ENCODE data around the gene C20orf202.

C20orf202 gene

GRCh38 chr20:1160496-1160895 is 42.8 kb upstream of the C20orf202 start:
- DNase-seq (ENCODE audit: low spot score) = no peak
- H3K27ac ChIP-seq (replicated peaks; ENCODE audit: low read length) = no peak overlapping the region
- peak overlapping the region; percentile 3 for H3K23ac ChIP-seq (ENCODE audit: low read depth, low read length, poor library complexity)
- H3K4ac ChIP-seq (ENCODE audit: low read length) = no peak overlapping the region
- H3K79me1 ChIP-seq (ENCODE audit: low read depth, low read length) = no peaks in the 10 kb centered on the region
- no peak overlapping the region for H3K14ac ChIP-seq (ENCODE audit: low read length)
- H2BK5ac ChIP-seq (ENCODE audit: low read length) = no peak overlapping the region
- H2BK120ac ChIP-seq (ENCODE audit: low read depth, low read length) = no peak overlapping the region
- H3K27me3 ChIP-seq (ENCODE audit: control insufficient read depth in 3 of 3, insufficient read depth in 3 of 3, low read depth in 1 of 3, low read length in 3 of 3) = no peaks in the 10 kb centered on the region
- no peak overlapping the region for H2BK12ac ChIP-seq (ENCODE audit: low read length)
- no peak overlapping the region for H4K91ac ChIP-seq (ENCODE audit: low read depth, low read length, poor library complexity)
- H2BK15ac ChIP-seq (ENCODE audit: low read length) = no peak overlapping the region
- H3K9me3 ChIP-seq (replicated peaks in 1 of 2; ENCODE audit: control insufficient read depth in 2 of 2, insufficient read depth in 1 of 2, low read depth in 1 of 2, low read length in 2 of 2) = no peaks in the 10 kb centered on the region
- H3K18ac ChIP-seq (ENCODE audit: low read length) = no peak overlapping the region
- H3K9ac ChIP-seq (ENCODE audit: low read depth, low read length, poor library complexity) = no peak overlapping the region
- no peaks in the 10 kb centered on the region for H3K4me1 ChIP-seq (ENCODE audit: control insufficient read depth in 2 of 2, insufficient read depth in 1 of 2, low read depth in 1 of 2, low read length in 2 of 2)
- peak overlapping the region in 1 of 2 donors; percentile 33 for H3K4me3 ChIP-seq (ENCODE audit: low read length in 2 of 2)
- no peak overlapping the region for H2AFZ ChIP-seq (ENCODE audit: low read length)
- H4K8ac ChIP-seq (ENCODE audit: low read depth, low read length) = no peak overlapping the region
- WGBS, 2 donors (ENCODE audit: extremely low coverage in 2 of 2, insufficient read length in 2 of 2, insufficient replicate concordance in 1 of 2) = no CpG with 5 or more reads among the region's 10 CpGs
- no peak overlapping the region for H3K4me2 ChIP-seq (ENCODE audit: insufficient read depth, low read length, poor library complexity, severe bottlenecking)
- H3K36me3 ChIP-seq (replicated peaks in 1 of 2; ENCODE audit: control insufficient read depth in 2 of 2, insufficient read depth in 2 of 2, low read length in 2 of 2) = peaks cover 35 to 83% of the 10 kb centered on the region in 2 donors
- no peak overlapping the region for H2AK5ac ChIP-seq (ENCODE audit: low read depth, low read length)

GRCh38 chr20:1160991-1161390 is 42.3 kb upstream of the C20orf202 start:
- H3K79me1 ChIP-seq (ENCODE audit: low read depth, low read length) = no peaks in the 10 kb centered on the region
- H3K4me2 ChIP-seq (ENCODE audit: insufficient read depth, low read length, poor library complexity, severe bottlenecking) = no peak overlapping the region
- no peak overlapping the region for H3K4ac ChIP-seq (ENCODE audit: low read length)
- DNase-seq (ENCODE audit: low spot score) = no peak
- no peak overlapping the region for H3K4me3 ChIP-seq (ENCODE audit: low read length in 2 of 2)
- H3K23ac ChIP-seq (ENCODE audit: low read depth, low read length, poor library complexity) = peak overlapping the region; percentile 3
- no peaks in the 10 kb centered on the region for H3K9me3 ChIP-seq (replicated peaks in 1 of 2; ENCODE audit: control insufficient read depth in 2 of 2, insufficient read depth in 1 of 2, low read depth in 1 of 2, low read length in 2 of 2)
- no peak overlapping the region for H4K8ac ChIP-seq (ENCODE audit: low read depth, low read length)
- no peaks in the 10 kb centered on the region for H3K4me1 ChIP-seq (ENCODE audit: control insufficient read depth in 2 of 2, insufficient read depth in 1 of 2, low read depth in 1 of 2, low read length in 2 of 2)
- no peak overlapping the region for H2BK120ac ChIP-seq (ENCODE audit: low read depth, low read length)
- WGBS, 2 donors (ENCODE audit: extremely low coverage in 2 of 2, insufficient read length in 2 of 2, insufficient replicate concordance in 1 of 2) = no CpG with 5 or more reads among the region's 12 CpGs
- no peak overlapping the region for H3K9ac ChIP-seq (ENCODE audit: low read depth, low read length, poor library complexity)
- H3K27ac ChIP-seq (replicated peaks; ENCODE audit: low read length) = no peak overlapping the region
- H4K91ac ChIP-seq (ENCODE audit: low read depth, low read length, poor library complexity) = no peak overlapping the region
- no peak overlapping the region for H2BK15ac ChIP-seq (ENCODE audit: low read length)
- H2BK12ac ChIP-seq (ENCODE audit: low read length) = no peak overlapping the region
- H3K14ac ChIP-seq (ENCODE audit: low read length) = no peak overlapping the region
- no peak overlapping the region for H2AFZ ChIP-seq (ENCODE audit: low read length)
- H2AK5ac ChIP-seq (ENCODE audit: low read depth, low read length) = no peak overlapping the region
- H3K18ac ChIP-seq (ENCODE audit: low read length) = no peak overlapping the region
- peaks cover 39 to 83% of the 10 kb centered on the region in 2 donors for H3K36me3 ChIP-seq (replicated peaks in 1 of 2; ENCODE audit: control insufficient read depth in 2 of 2, insufficient read depth in 2 of 2, low read length in 2 of 2)
- no peak overlapping the region for H2BK5ac ChIP-seq (ENCODE audit: low read length)
- H3K27me3 ChIP-seq (ENCODE audit: control insufficient read depth in 3 of 3, insufficient read depth in 3 of 3, low read depth in 1 of 3, low read length in 3 of 3) = no peaks in the 10 kb centered on the region

GRCh38 chr20:1163105-1163504 is 40.1 kb upstream of the C20orf202 start:
- Histone ChIP-seq H3K36me3 (replicated peaks in 1 of 2; ENCODE audit: control insufficient read depth in 2 of 2, insufficient read depth in 2 of 2, low read length in 2 of 2) (peaks cover 45 to 91% of the 10 kb centered on the region in 2 donors), H3K18ac (ENCODE audit: low read length) (no peak overlapping the region), H3K4ac (ENCODE audit: low read length) (no peak overlapping the region), H4K91ac (ENCODE audit: low read depth, low read length, poor library complexity) (no peak overlapping the region), H3K23ac (ENCODE audit: low read depth, low read length, poor library complexity) (peak overlapping the region; percentile 4), H2BK15ac (ENCODE audit: low read length) (no peak overlapping the region), H2AK5ac (ENCODE audit: low read depth, low read length) (no peak overlapping the region), H2BK120ac (ENCODE audit: low read depth, low read length) (no peak overlapping the region), H3K9me3 (replicated peaks in 1 of 2; ENCODE audit: control insufficient read depth in 2 of 2, insufficient read depth in 1 of 2, low read depth in 1 of 2, low read length in 2 of 2) (no peaks in the 10 kb centered on the region), H3K4me3 (ENCODE audit: low read length in 2 of 2) (no peak overlapping the region), H3K4me2 (ENCODE audit: insufficient read depth, low read length, poor library complexity, severe bottlenecking) (no peak overlapping the region), H3K27me3 (ENCODE audit: control insufficient read depth in 3 of 3, insufficient read depth in 3 of 3, low read depth in 1 of 3, low read length in 3 of 3) (no peaks in the 10 kb centered on the region), H2BK12ac (ENCODE audit: low read length) (no peak overlapping the region), H3K9ac (ENCODE audit: low read depth, low read length, poor library complexity) (peak overlapping the region; percentile 34), H4K8ac (ENCODE audit: low read depth, low read length) (no peak overlapping the region), H3K27ac (replicated peaks; ENCODE audit: low read length) (no peak overlapping the region), H2BK5ac (ENCODE audit: low read length) (no peak overlapping the region), H2AFZ (ENCODE audit: low read length) (no peak overlapping the region), H3K14ac (ENCODE audit: low read length) (no peak overlapping the region), H3K4me1 (ENCODE audit: control insufficient read depth in 2 of 2, insufficient read depth in 1 of 2, low read depth in 1 of 2, low read length in 2 of 2) (no peaks in the 10 kb centered on the region), H3K79me1 (ENCODE audit: low read depth, low read length) (no peaks in the 10 kb centered on the region)
- DNase-seq (ENCODE audit: low spot score) = no peak
- whole genome bisulfite sequencing, 2 donors (ENCODE audit: extremely low coverage in 2 of 2, insufficient read length in 2 of 2, insufficient replicate concordance in 1 of 2) = no CpG with 5 or more reads among the region's 6 CpGs

GRCh38 chr20:1163653-1164052 is 39.6 kb upstream of the C20orf202 start:
- Histone ChIP-seq H3K14ac (ENCODE audit: low read length) (no peak overlapping the region), H3K4me2 (ENCODE audit: insufficient read depth, low read length, poor library complexity, severe bottlenecking) (no peak overlapping the region), H3K4ac (ENCODE audit: low read length) (no peak overlapping the region), H4K91ac (ENCODE audit: low read depth, low read length, poor library complexity) (no peak overlapping the region), H2AFZ (ENCODE audit: low read length) (no peak overlapping the region), H2BK15ac (ENCODE audit: low read length) (no peak overlapping the region), H3K4me3 (ENCODE audit: low read length in 2 of 2) (no peak overlapping the region), H3K9ac (ENCODE audit: low read depth, low read length, poor library complexity) (no peak overlapping the region), H3K9me3 (replicated peaks in 1 of 2; ENCODE audit: control insufficient read depth in 2 of 2, insufficient read depth in 1 of 2, low read depth in 1 of 2, low read length in 2 of 2) (no peaks in the 10 kb centered on the region), H2BK120ac (ENCODE audit: low read depth, low read length) (no peak overlapping the region), H3K27me3 (ENCODE audit: control insufficient read depth in 3 of 3, insufficient read depth in 3 of 3, low read depth in 1 of 3, low read length in 3 of 3) (no peaks in the 10 kb centered on the region), H3K18ac (ENCODE audit: low read length) (no peak overlapping the region), H3K36me3 (replicated peaks in 1 of 2; ENCODE audit: control insufficient read depth in 2 of 2, insufficient read depth in 2 of 2, low read length in 2 of 2) (peaks cover 48 to 91% of the 10 kb centered on the region in 2 donors), H2AK5ac (ENCODE audit: low read depth, low read length) (no peak overlapping the region), H3K23ac (ENCODE audit: low read depth, low read length, poor library complexity) (no peak overlapping the region), H4K8ac (ENCODE audit: low read depth, low read length) (no peak overlapping the region), H3K79me1 (ENCODE audit: low read depth, low read length) (no peaks in the 10 kb centered on the region), H3K27ac (replicated peaks; ENCODE audit: low read length) (no peak overlapping the region), H2BK12ac (ENCODE audit: low read length) (no peak overlapping the region), H2BK5ac (ENCODE audit: low read length) (no peak overlapping the region), H3K4me1 (ENCODE audit: control insufficient read depth in 2 of 2, insufficient read depth in 1 of 2, low read depth in 1 of 2, low read length in 2 of 2) (no peaks in the 10 kb centered on the region)
- no peak for DNase-seq (ENCODE audit: low spot score)
- no CpG with 5 or more reads among the region's 2 CpGs for WGBS, 2 donors (ENCODE audit: extremely low coverage in 2 of 2, insufficient read length in 2 of 2, insufficient replicate concordance in 1 of 2)

All from neuronal stem cell (in vitro differentiated cells).